GM21390 (cell line): ENCODE measurements around the gene MMP24.

Source experiments
- ATAC-seq: cut with Tn5 transposase; IDR thresholded peaks from one replicate; pipeline ENCODE4 v1.9.1; 2021; ENCODE audit not compliant: unreplicated experiment

Gene MMP24

GRCh38 chr20:35277127-35277526 lies 50.6 kb downstream of the MMP24 start:
- ATAC-seq, result no peak

GRCh38 chr20:35277531-35278395 lies 51.3 kb downstream of the MMP24 start, which contains the start of gene MMP24OS:
Gene MMP24OS (minus strand): TSS chr20:35278122. CDS start chr20:35277929, 193 bp downstream.
- peak; percentile 78 for ATAC-seq

- ATAC-seq, result no peak
Measured at GRCh38 chr20:35279040-35279439, 52.5 kb downstream of the MMP24 start.

GRCh38 chr20:35279533-35280174 lies 53.2 kb downstream of the MMP24 start:
- no peak for ATAC-seq

- no peak for ATAC-seq
Measured at GRCh38 chr20:35280523-35280922, 54.0 kb downstream of the MMP24 start.

- no peak for ATAC-seq
Measured at GRCh38 chr20:35281506-35282101, 55.1 kb downstream of the MMP24 start.

GRCh38 chr20:35283441-35284266 lies 57.2 kb downstream of the MMP24 start:
- ATAC-seq, result peak; percentile 22

- ATAC-seq, result peak; percentile 87
Measured at GRCh38 chr20:35284267-35284991, 57.9 kb downstream of the MMP24 start, which contains the start of gene EIF6. Gene EIF6 (minus strand): TSS chr20:35284772. CDS start chr20:35284487, 285 bp downstream.

- ATAC-seq, result no peak
Measured at GRCh38 chr20:35284992-35285805, 58.7 kb downstream of the MMP24 start.

- no peak for ATAC-seq
Measured at GRCh38 chr20:35285806-35286076, 59.3 kb downstream of the MMP24 start.

- no peak for ATAC-seq
Measured at GRCh38 chr20:35286077-35286898, 59.8 kb downstream of the MMP24 start.

- ATAC-seq, result no peak
Measured at GRCh38 chr20:35286899-35287508, 60.5 kb downstream of the MMP24 start.

GRCh38 chr20:35287509-35288324 lies 61.2 kb downstream of the MMP24 start:
- ATAC-seq, result no peak

- ATAC-seq, result no peak
Measured at GRCh38 chr20:35288325-35289060, 62.0 kb downstream of the MMP24 start.

- ATAC-seq, result no peak
Measured at GRCh38 chr20:35290186-35290886, 63.8 kb downstream of the MMP24 start.

GRCh38 chr20:35290887-35291417 lies 64.5 kb downstream of the MMP24 start:
- no peak for ATAC-seq
